IMR-90 (cell line): ENCODE results near the gene CDC42SE1. TPM values are rescaled to one million over a fixed set of nuclear protein-coding genes. Genes with fewer than 3 reads are reported as not detected.

Source experiments
- ATAC-seq: fragments of 200-7000 bp; cut with Tn5 transposase; 2 replicates; pipeline ENCODE4 v1.9.1; 2020; ENCODE audit warnings: low read depth, mild to moderate bottlenecking, moderate library complexity
- BruUV-seq: library from RNA; stranded (reverse); fragments of 400-500 nt; replicated peaks from 2 replicates; lab custom pipeline; 2021; lab: Mats Ljungman, UMichigan
- CTCF ChIA-PET: fragments of 300-600 bp; formaldehyde crosslinking; extraction: SDS; loops from one replicate; lab custom pipeline; 2021; ENCODE audit warnings: antibody characterized with exemption; lab: Yijun Ruan, JAX
- POLR2A ChIA-PET: fragments of 300-600 bp; sonication (Branson Sonifier 250); formaldehyde crosslinking; loops from one replicate; lab custom pipeline; 2022; ENCODE audit warnings: antibody characterized with exemption; ENCODE audit not compliant: unreplicated experiment; lab: Charles Lee
- DNase-seq: peaks from one replicate; pipeline ENCODE4 v3.0.0; 2013
- H2AFZ ChIP-seq: replicated peaks from 2 replicates; pipeline ENCODE3; 2013; ENCODE audit warnings: low read length, mild to moderate bottlenecking; ENCODE audit not compliant: poor library complexity
- H2AK5ac ChIP-seq: 2 replicates; pipeline ENCODE4 v1.6.1; 2013; ENCODE audit warnings: low read depth, low read length, inconsistent platforms
- H2AK9ac ChIP-seq: replicated peaks from 2 replicates; pipeline ENCODE3; 2013; ENCODE audit warnings: mild to moderate bottlenecking, low read depth, low read length, moderate library complexity; ENCODE audit not compliant: poor library complexity
- H2BK120ac ChIP-seq: 2 replicates; pipeline ENCODE4 v1.6.1; 2013; ENCODE audit warnings: low read depth, low read length, inconsistent platforms
- H2BK15ac ChIP-seq: 3 replicates; pipeline ENCODE4 v1.6.1; 2013; ENCODE audit warnings: low read depth, low read length, inconsistent platforms
- H2BK20ac ChIP-seq: 2 replicates; pipeline ENCODE4 v1.6.1; 2013; ENCODE audit warnings: low read depth, mild to moderate bottlenecking, inconsistent platforms, low read length, moderate library complexity
- H2BK5ac ChIP-seq: 2 replicates; pipeline ENCODE4 v1.6.1; 2013; ENCODE audit warnings: mild to moderate bottlenecking, low read depth, low read length, inconsistent platforms; ENCODE audit not compliant: poor library complexity, severe bottlenecking
- H3K14ac ChIP-seq: replicated peaks from 2 replicates; pipeline ENCODE4 v1.6.1; 2013; ENCODE audit warnings: low read depth, low read length, inconsistent platforms
- H3K18ac ChIP-seq: 2 replicates; pipeline ENCODE4 v1.6.1; 2013; ENCODE audit warnings: low read depth, low read length, control low read depth
- H3K23ac ChIP-seq: 2 replicates; pipeline ENCODE4 v1.6.1; 2013; ENCODE audit warnings: low read depth, low read length, inconsistent platforms
- H3K27ac ChIP-seq: 2 replicates; pipeline ENCODE4 v1.5.1; 2013; ENCODE audit warnings: mild to moderate bottlenecking, control low read depth, low read length; ENCODE audit not compliant: insufficient read depth
- H3K27me3 ChIP-seq: 2 replicates; pipeline ENCODE4 v1.6.1; 2013; ENCODE audit warnings: low read length; ENCODE audit not compliant: control insufficient read depth, insufficient read depth
- H3K36me3 ChIP-seq: 2 replicates; pipeline ENCODE4 v1.6.1; 2013; ENCODE audit warnings: low read length, mixed read lengths; ENCODE audit not compliant: control insufficient read depth, insufficient read depth
- H3K4ac ChIP-seq: 2 replicates; pipeline ENCODE4 v1.6.1; 2013; ENCODE audit warnings: low read depth, low read length, inconsistent platforms
- H3K4me1 ChIP-seq: 2 replicates; pipeline ENCODE4 v1.6.1; 2013; ENCODE audit warnings: low read length, mixed read lengths; ENCODE audit not compliant: control insufficient read depth, insufficient read depth
- H3K4me2 ChIP-seq: 2 replicates; pipeline ENCODE4 v1.6.1; 2013; ENCODE audit warnings: low read depth, mild to moderate bottlenecking, control low read depth, low read length, moderate library complexity
- H3K4me3 ChIP-seq: 2 replicates; pipeline ENCODE4 v1.5.1; 2013; ENCODE audit warnings: low read depth, mild to moderate bottlenecking, control low read depth, low read length, moderate library complexity; ENCODE audit not compliant: insufficient read depth
- H3K56ac ChIP-seq: 2 replicates; pipeline ENCODE4 v1.6.1; 2013; ENCODE audit warnings: low read length, inconsistent platforms; ENCODE audit not compliant: insufficient read depth; ENCODE audit errors: extremely low read depth
- H3K79me1 ChIP-seq, 2 experiments: 2 replicates each; pipeline ENCODE4 v1.6.1; 2013; ENCODE audit warnings: low read length in 2 of 2, inconsistent platforms in 1 of 2, low read depth in 1 of 2
- H3K9ac ChIP-seq: 2 replicates; pipeline ENCODE4 v1.6.1; 2013; ENCODE audit warnings: low read depth, low read length, control low read depth
- H3K9me1 ChIP-seq: 2 replicates; pipeline ENCODE4 v1.6.1; 2013; ENCODE audit warnings: low read length, inconsistent platforms; ENCODE audit not compliant: insufficient read depth
- H3K9me3 ChIP-seq: 2 replicates; pipeline ENCODE4 v1.6.1; 2013; ENCODE audit warnings: low read length; ENCODE audit not compliant: control insufficient read depth, insufficient read depth
- H4K20me1 ChIP-seq: 2 replicates; pipeline ENCODE4 v1.6.1; 2013; ENCODE audit warnings: low read length, inconsistent platforms; ENCODE audit not compliant: insufficient read depth
- H4K5ac ChIP-seq: 2 replicates; pipeline ENCODE4 v1.6.1; 2013; ENCODE audit warnings: mild to moderate bottlenecking, low read depth, low read length, control low read depth
- H4K8ac ChIP-seq, 2 experiments: 2 replicates each; pipeline ENCODE4 v1.6.1; 2013; ENCODE audit warnings: low read depth in 2 of 2, low read length in 2 of 2, control low read depth in 1 of 2, inconsistent platforms in 1 of 2
- H4K91ac ChIP-seq: 2 replicates; pipeline ENCODE4 v1.6.1; 2013; ENCODE audit warnings: low read depth, low read length, inconsistent platforms; ENCODE audit not compliant: insufficient read depth
- CEBPB ChIP-seq: IDR thresholded peaks from 2 replicates; pipeline ENCODE4 v1.6.1; 2012; ENCODE audit warnings: low read depth, low read length, improper control_type of control experiment
- CTCF ChIP-seq: conservative IDR thresholded peaks from 2 replicates; pipeline ENCODE4 v1.5.1; 2012; ENCODE audit warnings: mild to moderate bottlenecking, low read depth, low read length, improper control_type of control experiment
- FOS ChIP-seq: fragments of 150-350 bp; IDR thresholded peaks from 2 replicates; pipeline ENCODE4 v1.6.1; 2016; ENCODE audit warnings: low read depth, low read length
- MAFK ChIP-seq: IDR thresholded peaks from 2 replicates; pipeline ENCODE4 v1.6.1; 2012; ENCODE audit warnings: low read depth, low read length, improper control_type of control experiment
- MXI1 ChIP-seq: IDR thresholded peaks from 2 replicates; pipeline ENCODE4 v1.6.1; 2012; ENCODE audit warnings: low read depth, mild to moderate bottlenecking, low read length, moderate library complexity, borderline replicate concordance
- NFE2L2 ChIP-seq: fragments of 150-350 bp; IDR thresholded peaks from 2 replicates; pipeline ENCODE4 v1.6.1; 2016; ENCODE audit warnings: low read depth, mild to moderate bottlenecking, low read length
- POLR2A ChIP-seq: IDR thresholded peaks from 2 replicates; pipeline ENCODE4 v1.6.1; 2012; ENCODE audit warnings: mild to moderate bottlenecking, low read depth, low read length
- RAD21 ChIP-seq: IDR thresholded peaks from 2 replicates; pipeline ENCODE4 v1.6.1; 2012; ENCODE audit warnings: low read length, improper control_type of control experiment
- RCOR1 ChIP-seq: IDR thresholded peaks from 2 replicates; pipeline ENCODE4 v1.6.1; 2012; ENCODE audit warnings: mild to moderate bottlenecking, low read length, improper control_type of control experiment; ENCODE audit not compliant: insufficient replicate concordance
- RFX5 ChIP-seq: IDR thresholded peaks from 2 replicates; pipeline ENCODE4 v1.8.0; 2012; ENCODE audit warnings: low read depth, mild to moderate bottlenecking, low read length, moderate library complexity
- SMC3 ChIP-seq: fragments of 150-350 bp; IDR thresholded peaks from 2 replicates; pipeline ENCODE4 v1.6.1; 2016; ENCODE audit warnings: low read depth, mild to moderate bottlenecking, antibody characterized with exemption, low read length, moderate library complexity
- WGBS, 2 experiments: methylation state at CpG; one replicate each; pipeline versions ENCODE4 v1.1.5 to v1.1.7; 2013; ENCODE audit warnings: missing lambda C conversion rate in 2 of 2; ENCODE audit not compliant: insufficient read length in 1 of 2; ENCODE audit errors: extremely low coverage in 2 of 2; 5-methylcytosine and 5-hydroxymethylcytosine counted together
- dilution Hi-C: fragments of 300-500 bp; cut with HindIII; formaldehyde crosslinking; loops from one replicate; pipeline ENCODE4 v1.14.3; 2018; ENCODE audit warnings: low sequenced_read_pairs; ENCODE audit not compliant: unreplicated experiment
- in situ Hi-C: fragments of 300-500 bp; cut with MboI; formaldehyde crosslinking; loops from 3 replicates; pipeline ENCODE4 v1.14.3; 2019; ENCODE audit warnings: low sequenced_read_pairs, inconsistent platforms, mixed read lengths
- intact Hi-C: fragments of 100-400 bp; cut with micrococcal nuclease; formaldehyde crosslinking; loops from 2 replicates; pipeline ENCODE4 v1.10.0; 2022
- polyA plus RNA-seq, 3 experiments: library from polyadenylated mRNA; depleted of rRNA; stranded (reverse); fragments of >200 nt; gene quantifications; 2 replicates each; pipeline ENCODE4 v1.2.3, GENCODE V29; 2012; ENCODE audit warnings: low replicate concordance in 1 of 3
- total RNA-seq: library from RNA; depleted of rRNA; stranded (reverse); fragments of >200 nt; gene quantifications from 2 replicates; pipeline ENCODE4 v1.2.3, GENCODE V29; 2012
- TF ChIP-seq, protein P1 (sequence below): fragments of 150-350 bp; IDR thresholded peaks from 2 replicates; pipeline ENCODE4 v1.6.1; 2017; ENCODE audit warnings: mild to moderate bottlenecking, antibody characterized with exemption, low read length, low read depth

Gene CDC42SE1
- total and polyA plus RNA-seq, 2 of the 4 experiments (the other 2 are of a cell fraction) = 47.0 to 58.5 TPM

DNA sequence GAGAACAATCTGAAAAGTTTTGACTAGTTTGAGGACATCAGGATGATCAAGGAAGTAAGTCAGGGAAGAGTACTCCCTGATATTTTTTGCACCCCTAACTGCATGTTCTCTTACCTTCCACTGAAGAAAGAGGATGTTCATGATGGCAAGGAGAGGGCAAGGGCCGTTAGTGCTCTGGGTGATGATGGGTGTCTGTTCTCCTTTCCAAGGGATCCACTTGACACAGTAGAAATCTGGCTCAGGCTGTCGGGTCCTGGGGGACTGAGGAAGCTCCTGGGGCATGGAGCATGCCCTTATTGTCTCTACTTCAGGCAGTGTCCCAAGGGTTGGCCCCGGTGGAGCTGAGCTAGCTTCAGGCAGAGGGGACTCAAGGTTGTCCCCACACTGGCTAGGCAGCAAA lies 57.4 kb downstream of the CDC42SE1 start:
- Histone ChIP-seq H4K20me1 (no peaks in the 10 kb centered on the region), H3K36me3 (peaks cover 29% of the 10 kb centered on the region), H2AFZ (no peak overlapping the region), H3K4ac (no peak overlapping the region), H3K27me3 (no peaks in the 10 kb centered on the region), H3K14ac (no peak overlapping the region), H2BK15ac (no peak overlapping the region), H3K23ac (no peak overlapping the region), H3K4me1 (peaks cover 9% of the 10 kb centered on the region), H3K18ac (no peak overlapping the region), H3K4me3 (no peak overlapping the region), H3K9me3 (no peaks in the 10 kb centered on the region), H3K4me2 (no peak overlapping the region), H3K9me1 (peaks cover 13% of the 10 kb centered on the region), H2BK20ac (no peak overlapping the region), H2BK120ac (no peak overlapping the region), H3K56ac (no peak overlapping the region), H2AK9ac (no peak overlapping the region), H4K8ac (no peak overlapping the region), H4K91ac (no peak overlapping the region), H2AK5ac (no peak overlapping the region), H3K27ac (no peak overlapping the region), H3K9ac (no peak overlapping the region), H2BK5ac (no peak overlapping the region), H4K5ac (no peak overlapping the region), H3K79me1 (peaks cover 7 to 12% of the 10 kb centered on the region in 2 experiments)
- no TSS peak for BruUV-seq
- TF ChIP-seq MAFK = no peak
- no peak for TF ChIP-seq MXI1
- TF ChIP-seq, protein P1, sequence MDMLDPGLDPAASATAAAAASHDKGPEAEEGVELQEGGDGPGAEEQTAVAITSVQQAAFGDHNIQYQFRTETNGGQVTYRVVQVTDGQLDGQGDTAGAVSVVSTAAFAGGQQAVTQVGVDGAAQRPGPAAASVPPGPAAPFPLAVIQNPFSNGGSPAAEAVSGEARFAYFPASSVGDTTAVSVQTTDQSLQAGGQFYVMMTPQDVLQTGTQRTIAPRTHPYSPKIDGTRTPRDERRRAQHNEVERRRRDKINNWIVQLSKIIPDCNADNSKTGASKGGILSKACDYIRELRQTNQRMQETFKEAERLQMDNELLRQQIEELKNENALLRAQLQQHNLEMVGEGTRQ = no peak
- TF ChIP-seq CTCF = no peak
- no peak for TF ChIP-seq SMC3
- no peak for TF ChIP-seq FOS
- no peak for TF ChIP-seq RFX5
- TF ChIP-seq POLR2A = no peak
- TF ChIP-seq RCOR1 = no peak
- TF ChIP-seq NFE2L2 = no peak
- no peak for TF ChIP-seq CEBPB
- TF ChIP-seq RAD21 = no peak
- DNase-seq = no peak
- POLR2A ChIA-PET = no interaction called here
- CTCF ChIA-PET = no interaction called here
- 67% methylated on average over 1 of the region's 3 CpGs; no CpG with 5 or more reads in 1 of the 2 experiments for WGBS, 2 experiments
- intact Hi-C loops = loop anchor here (10.0 kb wide), 1 partner anchor 437 kb away; no protein-coding TSS in a partner anchor
- in situ Hi-C loops = no loop called here
- ATAC-seq = no peak
- dilution Hi-C loops = no loop called here
